HEK293 (cell line): ENCODE measurements around the gene HES5.
"Not testable (repeated sequence)": the region's sequence is repeated elsewhere in the genome, so short reads cannot be mapped to it uniquely, and the experiment has no call there.

Source experiments
- CTCF ChIA-PET: fragments of 350-600 bp; formaldehyde crosslinking; extraction: SDS; loops from one replicate; lab custom pipeline; 2021; ENCODE audit warnings: antibody characterized with exemption; lab: Yijun Ruan, JAX
- POLR2A ChIA-PET: fragments of 300-600 bp; formaldehyde crosslinking; extraction: SDS; loops from one replicate; lab custom pipeline; 2020; ENCODE audit warnings: antibody characterized with exemption, inconsistent platforms; lab: Yijun Ruan, JAX
- H3K27ac ChIP-seq: fragments of 200-500 bp; sonication (Bioruptor generic); 2 replicates; pipeline ENCODE4 v1.5.1; 2014; ENCODE audit warnings: low read depth, low read length, control low read depth, inconsistent platforms; ENCODE audit errors: extremely low read depth
- H3K36me3 ChIP-seq, 2 experiments: fragments of 200-500 bp in 1 of 2; sonication (Bioruptor generic) in 1 of 2; 1 replicate in 1 of 2; 2 replicates in 1 of 2; pipeline ENCODE4 v1.5.1; 2014 to 2017; ENCODE audit warnings: inconsistent platforms in 2 of 2, low read length in 2 of 2; ENCODE audit not compliant: control insufficient read depth in 2 of 2, insufficient read depth in 1 of 2
- H3K4me1 ChIP-seq: fragments of 200-500 bp; sonication (Bioruptor generic); 2 replicates; pipeline ENCODE4 v1.5.1; 2014; ENCODE audit warnings: mild to moderate bottlenecking, low read length, inconsistent platforms; ENCODE audit not compliant: control insufficient read depth, insufficient read depth
- H3K4me3 ChIP-seq: 2 replicates; pipeline ENCODE4 v1.5.1; 2011; ENCODE audit warnings: low read depth, mild to moderate bottlenecking, control low read depth, low read length, moderate library complexity
- H3K9me3 ChIP-seq: fragments of 200-500 bp; sonication (Bioruptor generic); 2 replicates; pipeline ENCODE4 v1.5.1; 2014; ENCODE audit warnings: low read depth, low read length, inconsistent platforms; ENCODE audit not compliant: control insufficient read depth, insufficient read depth
- GLIS2 ChIP-seq: fragments of 450-650 bp; formaldehyde crosslinking; IDR thresholded peaks from 2 replicates; pipeline ENCODE4 v1.5.1; 2016; ENCODE audit warnings: missing biosample characterization, missing genetic modification characterization
- HIC1 ChIP-seq: fragments of 450-650 bp; formaldehyde crosslinking; IDR thresholded peaks from 2 replicates; pipeline ENCODE4 v1.5.1; 2016; ENCODE audit warnings: missing biosample characterization, missing genetic modification characterization
- HOXD13 ChIP-seq: sonication (generic); formaldehyde crosslinking; IDR thresholded peaks from 2 replicates; pipeline ENCODE4 v1.8.0; 2022; ENCODE audit warnings: missing genetic modification reagents, borderline replicate concordance
- PRDM4 ChIP-seq: fragments of 450-650 bp; formaldehyde crosslinking; IDR thresholded peaks from 2 replicates; pipeline ENCODE4 v1.5.1; 2017; ENCODE audit warnings: missing biosample characterization, missing genetic modification characterization
- ZBTB21 ChIP-seq: fragments of 450-650 bp; formaldehyde crosslinking; IDR thresholded peaks from 2 replicates; pipeline ENCODE4 v1.5.1; 2017; ENCODE audit warnings: missing biosample characterization, missing genetic modification characterization
- ZFP69B ChIP-seq: fragments of 450-650 bp; formaldehyde crosslinking; IDR thresholded peaks from 2 replicates; pipeline ENCODE4 v1.5.1; 2016; ENCODE audit warnings: missing biosample characterization, missing genetic modification characterization
- ZNF16 ChIP-seq: fragments of 450-650 bp; formaldehyde crosslinking; IDR thresholded peaks from 2 replicates; pipeline ENCODE4 v1.5.1; 2016; ENCODE audit warnings: low read depth, missing biosample characterization, missing genetic modification characterization
- ZNF223 ChIP-seq: fragments of 450-650 bp; formaldehyde crosslinking; IDR thresholded peaks from 2 replicates; pipeline ENCODE4 v1.5.1; 2016; ENCODE audit warnings: missing biosample characterization, missing genetic modification characterization
- ZNF23 ChIP-seq: fragments of 450-650 bp; formaldehyde crosslinking; IDR thresholded peaks from 2 replicates; pipeline ENCODE4 v1.5.1; 2016; ENCODE audit warnings: missing biosample characterization, missing genetic modification characterization, borderline replicate concordance
- ZNF324 ChIP-seq: fragments of 450-650 bp; formaldehyde crosslinking; IDR thresholded peaks from 2 replicates; pipeline ENCODE4 v1.5.1; 2016; ENCODE audit warnings: missing biosample characterization, missing genetic modification characterization
- ZNF473 ChIP-seq: fragments of 450-650 bp; formaldehyde crosslinking; IDR thresholded peaks from 2 replicates; pipeline ENCODE4 v1.5.1; 2017; ENCODE audit warnings: missing biosample characterization, missing genetic modification characterization
- ZNF518A ChIP-seq: fragments of 450-650 bp; formaldehyde crosslinking; conservative IDR thresholded peaks from 2 replicates; pipeline ENCODE4 v1.5.1; 2016; ENCODE audit warnings: low read depth, missing biosample characterization, missing genetic modification characterization
- ZNF596 ChIP-seq: fragments of 450-650 bp; IDR thresholded peaks from 2 replicates; pipeline ENCODE4 v1.5.0; 2018; ENCODE audit warnings: missing biosample characterization, mild to moderate bottlenecking, missing genetic modification characterization, moderate library complexity
- ZNF776 ChIP-seq: fragments of 450-650 bp; formaldehyde crosslinking; IDR thresholded peaks from 2 replicates; pipeline ENCODE4 v1.5.0; 2017; ENCODE audit warnings: missing biosample characterization, missing genetic modification characterization, borderline replicate concordance

Gene HES5

GRCh38 chr1:2570332-2570731 is 40.3 kb upstream of the HES5 start:
- no peaks in the 10 kb centered on the region for H3K4me1 ChIP-seq
- H3K9me3 ChIP-seq = no peaks in the 10 kb centered on the region
- H3K36me3 ChIP-seq = no peaks in the 10 kb centered on the region
- H3K4me3 ChIP-seq = no peak overlapping the region
- ChIA-PET CTCF (no interaction called here), POLR2A (no interaction called here)
- no peak overlapping the region for H3K27ac ChIP-seq
- TF ChIP-seq PRDM4 (no peak), ZNF16 (no peak), ZFP69B (tag by site-specific recombination) (no peak), ZNF776 (tag by site-specific recombination) (no peak), HOXD13 (CRISPR knock-in tag) (no peak), ZNF23 (tag by site-specific recombination) (no peak), ZNF324 (tag by site-specific recombination) (no peak), ZNF518A (no peak), ZBTB21 (no peak), ZNF223 (no peak)

GRCh38 chr1:2569703-2570102 is 39.6 kb upstream of the HES5 start:
- H3K36me3 ChIP-seq, CTCF ChIA-PET, H3K4me1 ChIP-seq, H3K9me3 ChIP-seq, H3K27ac ChIP-seq, POLR2A ChIA-PET, H3K4me3 ChIP-seq: not testable (repeated sequence)

- Histone ChIP-seq H3K4me3 (no peak overlapping the region), H3K36me3 (no peaks in the 10 kb centered on the region), H3K4me1 (no peaks in the 10 kb centered on the region), H3K9me3 (no peaks in the 10 kb centered on the region), H3K27ac (no peak overlapping the region)
- ChIA-PET POLR2A (no interaction called here), CTCF (no interaction called here)
- no peak for TF ChIP-seq HIC1 (tag by site-specific recombination)
- TF ChIP-seq ZNF473 (tag by site-specific recombination) = no peak
- TF ChIP-seq GLIS2 (tag by site-specific recombination) = no peak
- TF ChIP-seq ZNF596 = no peak
Observed at GRCh38 chr1:2569060-2569459, 39.0 kb upstream of the HES5 start.

GRCh38 chr1:2568187-2568816 is 38.2 kb upstream of the HES5 start:
- H3K4me1 ChIP-seq, H3K9me3 ChIP-seq, CTCF ChIA-PET, H3K4me3 ChIP-seq, H3K27ac ChIP-seq, H3K36me3 ChIP-seq, POLR2A ChIA-PET: not testable (repeated sequence)
